Inflammatory macrophage (primary cell): ENCODE results near the gene MBLAC2.
A peak's percentile ranks its signal among the peaks of the same experiment; 100 is the strongest.

ENCODE experiments used
- DNase-seq, 2 donors: peaks; one replicate each; pipeline ENCODE4 v3.0.0-alpha.2; 2020 to 2022
- total RNA-seq, 18 experiments: gene quantifications; one replicate each; lab custom pipeline; 2026; ENCODE audit warnings: mixed read lengths in 6 of 18, inconsistent platforms in 2 of 18; lab: John Stamatoyannopoulos, UW

The MBLAC2 gene
- total RNA-seq = 0.15 to 6.1 (median 3.6) reads per million in 18 experiments

DNA sequence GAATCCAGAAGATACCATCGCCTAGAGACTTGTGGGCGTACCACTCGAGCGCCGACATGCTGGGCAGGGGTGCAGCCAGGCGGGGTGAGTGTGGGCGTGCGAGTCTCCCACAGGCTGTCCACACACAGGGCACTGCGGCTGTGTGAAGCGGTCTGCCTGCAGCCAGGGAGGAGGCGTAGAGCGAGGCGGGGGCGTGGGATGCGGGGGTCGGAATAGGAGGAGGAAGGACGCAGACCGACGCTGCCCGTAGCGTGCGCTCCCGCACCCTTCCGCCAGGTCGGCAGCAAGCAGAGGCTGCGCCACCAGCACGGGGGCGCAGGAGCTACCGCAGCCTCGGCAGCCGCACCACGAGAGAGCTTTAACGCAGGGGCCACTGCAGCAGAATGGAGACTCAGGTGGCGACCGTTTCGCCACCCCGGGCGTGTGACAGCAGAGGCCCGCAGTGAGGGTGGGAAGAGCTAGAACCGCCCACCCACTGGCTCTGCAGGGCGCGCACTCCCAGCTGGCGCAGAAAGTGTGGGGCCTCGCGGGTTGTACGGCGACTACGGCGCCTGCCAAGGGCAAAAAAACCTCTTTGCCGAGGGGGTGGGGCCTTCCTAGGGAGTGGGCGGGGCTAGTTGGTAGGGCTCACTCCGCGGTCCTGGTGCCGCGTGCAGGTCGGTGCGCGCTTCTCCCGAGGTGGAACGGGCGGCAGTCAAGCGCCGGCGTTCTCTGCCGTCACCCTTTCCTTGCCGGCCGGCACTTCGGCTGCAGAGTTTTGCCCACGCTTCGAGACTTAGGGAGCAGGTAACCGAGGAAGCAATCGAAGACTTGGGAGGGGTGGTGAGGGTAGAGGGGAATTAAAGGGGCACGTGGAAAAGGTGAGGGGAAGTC, at the start of gene MBLAC2, which contains the start of gene POLR3G:
Gene MBLAC2 (minus strand): TSS at position 537 of the 873 bp plus-strand sequence. CDS start 479 bp downstream, at position 58.
Gene POLR3G (plus strand): TSS at position 630 of the 873 bp plus-strand sequence. CDS start 10,704 bp downstream, outside the sequence.
- DNase-seq = peak; percentile 86 to 94

DNA sequence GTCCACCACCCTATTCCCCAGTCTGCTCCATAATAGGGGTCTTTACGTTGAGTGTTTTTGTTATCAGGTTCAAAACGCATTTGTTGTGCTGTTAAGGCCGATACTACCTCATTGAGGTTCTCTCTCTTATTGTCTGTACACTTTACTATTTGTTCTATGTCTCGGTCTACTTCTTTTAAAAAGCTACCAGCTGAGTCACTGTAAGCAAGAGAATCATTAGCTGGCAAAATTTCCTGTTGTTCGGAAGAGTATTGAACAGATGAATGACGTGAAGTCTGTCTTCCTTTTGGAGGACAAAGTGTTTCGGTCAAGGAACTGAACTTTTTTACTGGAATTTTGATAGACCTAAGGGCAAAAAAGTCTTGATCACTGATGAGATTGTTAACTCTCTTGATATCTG, 44.5 kb upstream of the MBLAC2 start:
- DNase-seq = no peak

DNA sequence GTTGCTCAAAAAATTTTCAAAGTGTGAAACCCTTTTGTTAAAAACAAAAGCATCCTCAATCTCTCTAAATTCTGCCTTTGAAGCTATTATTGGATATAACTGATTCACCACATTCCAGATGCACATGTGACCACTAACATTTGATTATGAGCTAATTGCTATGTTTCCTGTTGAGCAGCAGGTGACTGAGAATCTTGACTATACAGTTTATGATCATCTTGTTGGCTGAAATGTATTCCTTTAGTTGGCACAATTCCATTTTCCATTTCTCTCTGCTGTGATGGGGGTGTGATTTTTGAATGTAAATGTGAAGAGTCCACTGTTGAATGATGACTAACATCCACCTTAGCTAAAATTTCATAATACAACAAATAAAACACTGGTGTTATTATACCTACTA, 44.1 kb upstream of the MBLAC2 start:
- DNase-seq = no peak

DNA sequence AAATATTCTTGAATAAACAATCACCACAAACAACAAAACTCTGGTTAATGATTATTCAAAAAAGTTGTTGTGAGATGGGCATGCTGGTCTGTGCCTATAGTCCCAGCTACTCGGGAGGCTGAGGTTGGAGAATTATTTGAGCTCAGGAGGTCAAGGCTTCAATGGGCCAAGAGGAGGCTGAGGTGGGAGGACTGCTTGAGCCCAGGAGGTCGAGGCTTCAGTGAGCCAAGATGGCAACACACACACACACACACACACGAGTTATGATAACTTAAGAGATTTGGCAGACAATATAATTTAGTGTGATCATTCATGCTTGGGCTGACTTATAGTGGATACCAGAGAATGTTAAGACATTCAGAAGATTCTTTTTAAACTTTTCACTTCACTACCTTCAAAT, 39.9 kb upstream of the MBLAC2 start:
- no peak for DNase-seq

DNA sequence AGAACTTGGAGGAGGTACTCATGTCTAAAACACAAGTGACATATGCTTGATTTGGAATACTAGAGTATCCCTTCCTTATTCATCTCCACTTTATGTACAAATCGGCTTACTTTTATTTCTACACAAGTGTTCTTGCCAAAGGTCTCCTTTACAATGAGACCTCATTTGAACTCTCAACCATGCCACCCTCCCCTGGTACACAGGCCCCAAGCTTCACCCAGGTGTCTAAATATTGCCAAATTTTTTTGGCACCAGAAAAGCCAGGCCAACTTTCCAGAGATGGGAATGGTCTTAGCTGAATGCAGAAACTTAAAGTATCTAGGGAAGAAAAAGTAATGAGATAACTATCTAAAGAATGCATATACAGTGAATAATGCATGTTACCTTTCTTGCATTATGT, 35.9 kb upstream of the MBLAC2 start:
- DNase-seq = no peak

DNA sequence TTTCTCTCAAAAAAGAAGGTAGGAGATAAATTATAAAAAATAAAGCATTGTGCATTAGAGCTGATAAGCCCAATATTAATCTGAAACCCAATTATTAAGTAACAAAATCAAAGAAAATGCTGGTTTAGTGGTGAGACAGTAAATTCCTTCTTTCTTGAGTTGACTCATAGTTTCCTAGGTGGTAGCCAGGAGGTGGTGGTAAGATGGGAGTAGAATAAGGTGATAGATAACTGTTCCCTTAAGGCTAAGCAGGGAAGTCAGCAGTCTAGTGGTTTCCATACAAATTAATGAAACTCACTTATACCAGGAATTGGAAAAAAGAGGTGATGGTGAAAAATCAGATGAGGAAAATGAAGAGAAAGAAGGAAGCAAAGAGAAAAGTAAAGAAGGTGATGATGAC, 31.6 kb upstream of the MBLAC2 start:
- no peak for DNase-seq

DNA sequence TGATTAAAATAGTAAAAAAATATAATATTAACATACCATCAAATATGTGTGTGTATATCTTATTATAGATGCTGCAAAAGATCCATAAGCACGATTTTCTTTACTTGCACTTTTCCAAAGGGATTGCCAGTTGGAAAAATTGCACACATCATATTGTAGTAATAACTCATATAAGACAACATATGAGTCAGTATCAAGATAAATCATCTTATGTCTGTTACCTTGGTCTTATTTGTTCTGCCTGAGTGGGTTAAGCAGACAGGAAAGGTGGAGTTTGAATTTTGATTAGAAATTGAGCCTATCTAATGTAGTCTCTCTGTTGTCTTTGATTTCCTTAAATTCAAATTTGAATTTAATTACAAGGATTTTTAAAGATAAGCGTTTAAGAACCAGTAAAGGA, 30.2 kb upstream of the MBLAC2 start:
- no peak for DNase-seq

DNA sequence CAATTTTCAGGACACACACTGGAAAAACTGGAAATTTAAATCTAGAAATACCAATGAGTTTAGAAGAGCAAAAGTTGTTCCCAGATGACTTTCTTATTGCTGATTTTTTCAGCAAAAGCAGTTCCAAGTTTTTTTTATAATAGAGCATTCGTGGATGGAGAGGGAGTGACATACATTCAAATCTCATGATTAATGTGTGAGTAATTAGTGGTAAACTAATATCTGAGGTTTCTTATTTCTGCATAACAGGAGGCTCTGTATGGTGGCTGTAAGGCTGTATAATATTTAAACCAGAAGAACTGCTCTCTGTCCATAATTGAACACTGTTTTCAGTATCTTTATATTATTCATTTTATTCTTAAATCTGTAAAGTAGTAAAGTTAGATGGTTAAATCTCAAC, 29.0 kb upstream of the MBLAC2 start:
- DNase-seq = no peak

DNA sequence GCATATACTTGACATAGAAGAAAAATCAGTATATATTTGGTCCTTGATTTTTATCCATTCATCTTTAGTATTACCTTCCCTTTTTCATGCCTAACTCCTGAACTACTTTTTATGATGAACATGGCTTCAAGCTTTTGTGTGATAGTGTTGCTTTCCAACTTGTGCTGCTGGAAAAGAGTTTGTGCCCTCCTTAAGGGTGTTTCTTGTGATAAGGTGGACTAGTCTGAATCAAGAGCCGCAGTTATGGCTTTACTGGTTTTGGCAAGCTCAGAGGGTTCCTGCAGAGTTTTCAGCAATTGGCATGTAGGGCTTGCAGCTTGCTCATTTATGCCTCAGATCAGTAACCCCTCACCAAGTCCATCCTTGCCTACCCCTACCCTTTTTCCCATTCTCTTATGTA, 20.6 kb upstream of the MBLAC2 start:
- no peak for DNase-seq

DNA sequence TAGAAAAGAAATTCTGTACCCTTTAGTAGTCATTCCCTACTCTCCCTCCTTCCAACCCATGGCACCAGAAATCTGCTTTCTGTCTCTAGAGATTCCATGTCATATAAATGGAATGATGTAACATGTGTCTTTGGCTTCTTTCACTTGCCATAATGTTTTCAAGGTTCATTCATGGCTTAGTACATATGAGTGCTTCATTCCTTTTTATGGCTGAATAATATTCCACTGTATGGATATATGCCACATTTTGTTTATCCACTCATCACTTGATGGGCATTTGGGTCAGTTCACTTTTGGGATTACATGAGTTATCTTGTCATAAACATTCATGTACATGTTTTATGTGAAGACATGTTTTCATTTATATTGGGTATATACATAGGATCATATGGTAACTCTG, 19.5 kb upstream of the MBLAC2 start:
- no peak for DNase-seq

DNA sequence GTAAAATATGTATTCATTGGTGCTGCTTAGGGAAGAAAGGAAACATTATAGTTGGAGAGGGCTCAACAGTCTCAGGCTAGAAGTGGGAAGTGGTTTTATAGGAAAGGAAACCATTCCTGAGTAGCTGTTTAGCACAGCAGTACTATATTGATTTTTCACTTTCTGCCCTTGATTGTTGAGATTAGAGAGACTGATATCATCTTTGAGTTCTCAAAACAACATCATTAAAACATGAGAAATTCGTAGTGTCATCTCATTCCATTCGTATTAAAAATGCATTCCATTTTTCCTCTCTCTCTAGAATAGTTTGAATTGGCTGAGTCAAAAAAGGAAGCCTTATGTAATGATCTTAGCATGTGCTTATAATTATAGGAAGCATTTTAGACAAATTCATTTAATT, 14.2 kb upstream of the MBLAC2 start:
- DNase-seq = no peak

DNA sequence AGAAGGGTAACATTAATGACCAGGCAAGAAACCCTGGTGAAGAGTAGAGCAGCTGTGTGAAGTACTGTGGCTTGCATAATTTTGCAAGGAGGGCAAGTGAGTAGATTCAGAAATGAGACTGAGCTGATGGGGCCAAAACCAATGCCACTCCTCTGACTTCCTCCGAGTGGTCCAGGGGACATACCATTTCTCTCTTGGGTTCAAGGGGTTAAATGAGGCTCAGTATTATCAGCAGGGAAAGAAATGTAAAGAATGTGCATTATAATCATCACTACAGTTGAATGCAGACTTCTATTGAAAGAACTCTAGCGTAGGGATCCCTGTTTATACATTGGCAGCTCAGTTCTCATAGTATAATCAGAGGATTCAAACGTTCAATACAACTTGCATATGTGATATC, 10.0 kb upstream of the MBLAC2 start:
- no peak for DNase-seq

DNA sequence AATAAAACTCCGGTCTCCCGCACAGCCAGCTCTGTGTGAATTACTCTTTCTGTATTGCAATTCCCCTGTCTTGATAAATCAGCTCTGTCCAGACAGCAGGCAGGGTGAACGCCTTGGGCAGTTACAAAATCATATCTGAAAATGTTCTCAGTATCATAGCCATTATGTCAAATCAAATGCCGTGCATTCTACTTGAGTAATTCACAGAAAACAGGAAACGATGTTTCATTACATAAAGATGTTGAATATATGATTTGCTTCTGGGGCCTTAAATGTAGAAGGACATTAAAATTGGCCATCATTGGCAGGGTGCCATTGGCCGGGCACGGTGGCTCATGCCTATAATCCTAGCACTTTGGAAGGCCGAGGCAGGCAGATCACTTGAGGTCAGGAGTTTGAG, 8.6 kb upstream of the MBLAC2 start:
- DNase-seq = no peak

DNA sequence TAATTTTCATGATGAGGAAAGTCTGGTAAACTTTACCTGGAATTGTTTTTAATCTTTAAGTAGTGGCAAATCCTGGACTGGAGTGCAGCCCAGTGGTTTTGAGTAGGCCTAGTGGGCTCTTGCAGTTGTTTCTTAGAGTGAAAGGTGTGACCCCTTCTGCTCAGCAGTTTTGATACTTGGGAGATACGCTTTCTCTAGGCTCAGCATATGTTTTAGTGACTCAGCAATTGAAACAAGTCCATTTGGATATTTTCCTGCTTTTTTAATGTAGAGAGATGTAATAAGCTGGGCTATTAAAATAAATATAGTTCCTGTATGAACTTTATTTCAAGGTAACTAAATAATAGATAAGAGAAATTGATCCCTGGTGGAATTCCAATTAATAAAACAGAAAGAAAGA, 6.1 kb upstream of the MBLAC2 start:
- DNase-seq = no peak

DNA sequence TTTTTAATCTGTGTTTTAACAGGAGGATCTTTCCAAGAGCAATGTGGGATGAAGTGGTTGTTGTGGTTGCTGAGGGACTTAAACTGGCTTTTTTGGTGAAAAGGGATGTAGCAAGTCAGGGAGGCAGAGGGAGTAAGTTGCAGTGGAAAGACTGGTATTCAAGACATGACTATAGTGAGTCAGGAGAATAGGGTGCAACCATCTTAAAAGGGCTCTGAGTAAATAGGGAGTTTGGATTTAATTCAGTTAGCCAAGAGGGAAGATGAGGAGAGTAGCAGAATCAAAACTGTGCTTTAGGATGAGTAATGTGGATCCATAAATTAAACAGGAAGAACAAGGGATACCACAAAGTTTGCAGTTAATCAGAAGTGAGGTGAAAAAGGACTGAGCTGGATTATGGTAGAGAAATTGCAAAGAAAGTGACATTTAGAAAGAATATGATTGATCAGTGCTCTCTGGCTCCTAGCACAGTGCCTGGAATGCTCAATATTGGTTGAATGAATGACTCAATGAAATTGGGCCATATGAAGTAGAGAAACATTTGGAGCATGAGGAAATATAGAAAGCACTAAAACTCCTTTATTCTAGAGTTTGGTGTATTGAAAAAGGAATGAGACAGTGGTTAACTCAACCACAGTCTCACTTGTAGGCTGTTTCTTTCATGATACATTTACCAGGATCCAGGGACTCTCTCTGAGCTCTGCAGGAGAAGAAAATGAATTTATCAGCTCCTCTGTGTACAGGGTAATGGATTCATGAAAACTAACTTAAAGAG, 5.2 kb upstream of the MBLAC2 start:
- DNase-seq = no peak

DNA sequence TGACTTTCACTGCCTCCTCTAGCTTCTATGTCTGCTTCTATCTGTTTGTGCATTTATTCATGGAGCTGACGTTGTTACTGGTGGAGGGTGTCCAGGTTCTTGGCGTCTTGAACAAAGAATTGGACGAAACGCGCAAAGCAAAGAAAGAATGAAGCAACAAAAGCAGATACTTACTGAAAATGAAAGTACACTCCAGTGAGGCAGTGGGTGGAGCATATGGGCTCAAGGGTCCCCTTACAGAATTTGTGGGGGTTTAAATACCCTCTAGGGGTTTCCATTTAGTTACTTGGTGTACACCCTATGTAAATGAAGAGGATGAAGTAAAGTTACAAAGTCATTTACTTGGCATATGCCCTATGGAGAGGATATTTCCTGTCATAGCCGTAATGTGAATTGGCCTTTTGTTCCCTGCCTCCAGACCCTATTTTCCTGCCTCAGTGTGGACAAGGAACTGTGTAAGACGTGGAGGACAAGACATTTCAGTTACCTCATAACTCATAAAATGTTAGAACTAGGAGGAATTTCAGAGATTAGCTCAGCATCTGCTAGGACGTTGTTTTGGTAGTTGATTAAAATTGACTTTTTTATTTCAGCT, 3.1 kb upstream of the MBLAC2 start:
- DNase-seq = no peak

DNA sequence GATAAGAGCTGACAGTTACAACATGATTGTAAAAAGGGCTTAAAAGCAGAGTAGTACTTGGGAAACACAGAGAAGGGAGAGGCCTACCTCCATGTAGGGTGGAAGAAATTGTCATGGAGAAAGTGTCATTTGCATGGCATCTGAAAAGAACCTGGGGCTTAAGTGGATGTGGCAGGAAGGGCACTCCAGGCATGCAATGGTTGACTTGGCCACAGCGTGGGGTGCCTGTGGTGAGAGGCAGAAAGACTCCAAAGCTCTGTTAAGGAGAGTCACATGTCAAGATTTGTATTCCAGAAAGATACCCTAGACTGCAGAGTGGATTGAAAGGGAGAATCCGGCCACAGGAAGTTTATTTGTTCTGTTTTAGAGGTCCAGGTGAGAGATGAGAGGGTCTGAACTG, 2.5 kb upstream of the MBLAC2 start:
- DNase-seq = no peak

DNA sequence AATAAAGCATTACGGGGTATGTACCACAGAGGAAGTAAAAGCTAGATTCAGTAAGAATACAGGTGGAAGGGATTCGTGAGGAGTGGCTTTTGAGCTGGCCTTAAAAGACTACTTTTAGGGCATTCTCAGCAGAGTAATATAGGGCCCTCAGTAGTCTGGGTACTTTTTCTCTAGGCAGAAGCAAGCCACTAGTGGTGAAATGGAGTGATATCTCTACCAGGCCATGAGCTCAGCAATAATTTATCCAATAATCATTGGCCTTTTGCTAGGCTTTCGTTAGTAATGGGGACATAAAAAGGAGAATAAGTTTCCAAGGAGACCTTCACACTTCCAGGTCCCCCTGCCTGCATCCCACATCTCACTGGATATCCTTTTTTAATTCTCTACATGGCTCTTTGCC, 1.8 kb upstream of the MBLAC2 start:
- no peak for DNase-seq

DNA sequence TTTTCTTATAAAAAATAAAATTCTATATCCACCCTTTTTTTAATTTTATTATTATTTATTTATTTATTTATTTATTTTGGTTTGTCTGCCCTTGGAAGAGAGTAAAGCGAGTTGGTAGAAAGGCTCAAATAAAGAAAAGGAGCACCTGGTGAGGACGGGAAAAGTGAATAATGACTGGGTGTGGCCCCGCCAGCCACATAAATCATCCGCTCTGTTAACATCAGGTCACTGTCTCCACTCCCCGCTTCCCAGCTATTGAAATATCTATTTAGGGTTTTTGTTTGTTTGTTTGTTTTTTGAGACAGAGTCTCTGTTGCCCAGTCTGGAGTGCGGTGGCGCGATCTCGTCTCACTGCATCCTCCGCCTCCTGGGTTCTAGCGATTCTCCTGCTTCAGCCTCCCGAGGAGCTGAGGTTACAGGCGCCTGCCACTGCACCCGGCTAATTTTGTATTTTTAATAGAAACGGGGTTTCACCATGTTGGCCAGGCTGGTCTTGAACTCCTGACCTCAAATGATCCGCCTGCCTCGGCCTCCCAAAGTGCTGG, 937 bp upstream of the MBLAC2 start:
- no peak for DNase-seq

DNA sequence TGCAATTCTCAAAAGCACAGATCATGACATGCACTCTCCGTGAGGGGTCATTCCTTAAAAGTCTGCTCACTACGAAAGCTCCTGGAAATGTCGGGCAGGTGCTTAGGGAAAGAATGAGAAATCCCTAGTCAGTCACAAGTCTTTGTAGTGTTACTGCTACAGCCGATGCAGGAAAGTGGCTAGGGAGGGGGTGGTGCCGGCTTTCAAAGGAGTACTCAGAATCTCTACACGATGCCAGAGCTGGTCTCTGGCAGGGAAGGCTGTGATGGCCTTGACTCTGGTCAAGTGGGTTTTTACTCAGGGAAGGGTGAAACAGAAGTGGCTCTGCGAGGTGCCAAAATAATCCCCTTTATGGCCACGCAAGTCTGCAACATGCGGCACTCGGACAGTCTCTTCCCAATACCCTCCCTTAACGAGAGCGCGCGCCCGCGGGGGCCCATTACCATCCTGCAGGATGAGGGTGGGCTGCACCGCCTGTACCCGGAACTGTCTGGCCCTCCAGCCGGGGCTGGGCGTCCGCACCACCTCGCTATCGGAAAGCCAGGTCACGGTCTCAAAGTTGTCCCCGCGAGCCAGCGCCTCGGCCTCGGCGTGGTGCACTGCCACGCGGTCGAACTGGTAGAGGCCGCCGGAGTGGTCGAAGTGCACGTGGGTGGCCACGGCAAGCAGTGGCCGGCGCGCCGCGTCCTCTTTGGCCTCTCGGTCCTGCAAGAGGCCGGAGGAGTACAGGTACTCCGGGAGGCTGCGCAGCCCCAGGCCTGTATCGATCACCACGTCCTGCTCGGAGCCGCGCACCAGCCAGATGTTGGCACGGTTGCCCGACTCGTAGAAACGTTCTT, 956 bp downstream of the MBLAC2 start:
- DNase-seq = peak; percentile 13 to 50

DNA sequence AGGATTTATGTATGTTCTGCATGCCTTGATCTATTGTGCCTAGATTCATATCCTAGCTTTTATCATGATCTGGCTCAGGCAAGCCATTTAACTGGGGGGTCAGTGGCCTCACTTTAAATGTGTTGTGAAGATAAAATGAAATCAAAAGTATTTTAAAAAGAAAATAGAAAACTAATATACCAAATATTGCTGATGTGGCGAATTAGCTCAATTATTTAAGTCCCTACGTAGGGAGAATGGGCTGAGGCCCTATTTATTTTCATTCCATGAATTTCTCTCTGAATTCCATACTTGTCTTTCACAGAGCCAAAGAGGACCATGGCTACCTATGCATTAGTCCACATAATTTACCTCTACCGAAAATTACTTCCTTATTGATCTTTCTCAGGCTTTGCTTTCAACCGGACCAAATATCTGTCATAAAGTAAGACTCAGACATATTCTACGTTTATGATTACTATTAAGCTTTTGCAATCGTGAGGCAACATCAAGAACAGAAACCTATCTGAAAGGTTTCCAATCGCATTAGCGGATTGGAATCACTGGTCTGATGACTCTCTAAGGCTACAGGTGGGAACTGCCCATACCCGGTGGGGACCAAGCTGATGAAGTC, 1.7 kb downstream of the MBLAC2 start:
- DNase-seq = no peak

DNA sequence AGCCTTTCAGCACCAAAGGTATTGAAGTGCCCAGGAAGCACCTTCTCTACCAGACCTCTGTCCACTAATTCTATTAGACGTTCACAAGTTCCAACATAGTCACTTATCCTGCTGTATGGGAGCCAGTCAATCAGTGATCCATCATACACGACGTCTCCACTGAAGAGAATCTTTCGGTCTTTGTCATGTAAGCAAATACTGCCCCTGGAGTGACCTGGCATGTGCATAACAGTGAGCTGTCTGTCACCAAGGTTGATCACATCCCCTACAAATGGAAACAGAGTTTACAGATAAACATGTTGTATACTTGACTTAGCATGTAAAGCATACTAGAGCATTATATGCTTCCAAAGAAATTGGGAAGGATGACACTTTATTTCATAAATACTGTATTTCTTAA, 13.3 kb downstream of the MBLAC2 start:
- no peak for DNase-seq
